ENCODE measurements around the gene KRT33B. TPM values are rescaled to one million over a fixed set of nuclear protein-coding genes. Genes with fewer than 3 reads are reported as not detected.

Gene KRT33B
- total RNA-seq, 4 donors from 2014 or later = not detected

DNA sequence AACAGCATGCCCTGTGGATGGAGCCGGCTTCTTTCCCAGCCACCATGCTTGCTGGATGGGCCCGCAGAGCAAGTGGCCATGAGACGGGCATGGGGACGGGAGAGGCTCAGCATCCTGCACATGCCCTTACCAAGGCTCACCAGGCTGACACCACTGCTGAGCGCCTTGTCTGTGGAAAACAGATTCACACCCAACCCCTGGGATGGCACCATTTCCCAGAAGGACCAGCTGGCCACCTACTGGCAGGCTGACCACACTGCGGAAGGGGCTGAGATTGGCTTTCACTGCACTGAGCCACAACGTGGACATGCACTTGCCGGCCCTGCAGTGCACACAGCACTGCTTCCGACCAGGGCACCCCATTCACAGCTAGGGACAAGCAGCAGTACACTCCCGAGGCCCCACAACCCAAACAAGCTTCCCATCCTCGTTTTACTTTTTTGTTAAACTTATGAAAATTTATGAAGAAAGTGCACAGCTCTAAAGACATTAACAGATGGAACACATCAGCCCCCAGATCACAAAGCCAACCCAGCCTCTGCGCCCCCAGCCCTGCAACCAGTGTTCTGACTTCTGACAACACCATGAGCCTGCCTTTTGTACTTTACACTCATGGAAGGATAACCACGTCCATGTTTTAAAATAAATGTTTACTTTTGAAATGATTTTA is 40.2 kb downstream of the KRT33B start:
- TF ChIP-seq, protein P1, sequence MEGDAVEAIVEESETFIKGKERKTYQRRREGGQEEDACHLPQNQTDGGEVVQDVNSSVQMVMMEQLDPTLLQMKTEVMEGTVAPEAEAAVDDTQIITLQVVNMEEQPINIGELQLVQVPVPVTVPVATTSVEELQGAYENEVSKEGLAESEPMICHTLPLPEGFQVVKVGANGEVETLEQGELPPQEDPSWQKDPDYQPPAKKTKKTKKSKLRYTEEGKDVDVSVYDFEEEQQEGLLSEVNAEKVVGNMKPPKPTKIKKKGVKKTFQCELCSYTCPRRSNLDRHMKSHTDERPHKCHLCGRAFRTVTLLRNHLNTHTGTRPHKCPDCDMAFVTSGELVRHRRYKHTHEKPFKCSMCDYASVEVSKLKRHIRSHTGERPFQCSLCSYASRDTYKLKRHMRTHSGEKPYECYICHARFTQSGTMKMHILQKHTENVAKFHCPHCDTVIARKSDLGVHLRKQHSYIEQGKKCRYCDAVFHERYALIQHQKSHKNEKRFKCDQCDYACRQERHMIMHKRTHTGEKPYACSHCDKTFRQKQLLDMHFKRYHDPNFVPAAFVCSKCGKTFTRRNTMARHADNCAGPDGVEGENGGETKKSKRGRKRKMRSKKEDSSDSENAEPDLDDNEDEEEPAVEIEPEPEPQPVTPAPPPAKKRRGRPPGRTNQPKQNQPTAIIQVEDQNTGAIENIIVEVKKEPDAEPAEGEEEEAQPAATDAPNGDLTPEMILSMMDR (IDR thresholded peaks at IDR 0.05) = no peak
- no peak for DNase-seq (ENCODE audit: low spot score)
- no peak for ATAC-seq (ENCODE audit: low FRiP score)

DNA sequence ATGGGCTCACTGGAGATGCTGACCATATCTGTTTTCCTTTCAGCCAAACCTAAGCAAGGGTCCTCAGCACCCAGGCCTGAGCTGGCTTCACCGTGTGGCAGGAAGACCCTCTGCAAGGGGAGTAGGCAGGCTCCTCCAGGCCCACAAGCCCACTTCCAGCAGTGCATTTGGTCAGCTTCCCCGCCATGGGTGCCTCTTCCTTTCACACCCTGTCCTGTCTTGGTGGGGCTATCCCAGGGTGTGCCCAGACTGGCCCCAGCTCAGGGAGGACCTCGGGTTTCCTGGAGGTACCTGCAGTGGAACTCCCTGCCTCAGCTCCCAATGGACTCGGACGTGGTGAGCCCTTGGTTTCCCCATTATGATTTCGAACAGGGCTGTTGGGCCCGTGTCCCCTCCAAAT is 41.4 kb downstream of the KRT33B start:
- no peak for ATAC-seq (ENCODE audit: low FRiP score)
- TF ChIP-seq, protein P1 (IDR thresholded peaks at IDR 0.05) = no peak

DNA sequence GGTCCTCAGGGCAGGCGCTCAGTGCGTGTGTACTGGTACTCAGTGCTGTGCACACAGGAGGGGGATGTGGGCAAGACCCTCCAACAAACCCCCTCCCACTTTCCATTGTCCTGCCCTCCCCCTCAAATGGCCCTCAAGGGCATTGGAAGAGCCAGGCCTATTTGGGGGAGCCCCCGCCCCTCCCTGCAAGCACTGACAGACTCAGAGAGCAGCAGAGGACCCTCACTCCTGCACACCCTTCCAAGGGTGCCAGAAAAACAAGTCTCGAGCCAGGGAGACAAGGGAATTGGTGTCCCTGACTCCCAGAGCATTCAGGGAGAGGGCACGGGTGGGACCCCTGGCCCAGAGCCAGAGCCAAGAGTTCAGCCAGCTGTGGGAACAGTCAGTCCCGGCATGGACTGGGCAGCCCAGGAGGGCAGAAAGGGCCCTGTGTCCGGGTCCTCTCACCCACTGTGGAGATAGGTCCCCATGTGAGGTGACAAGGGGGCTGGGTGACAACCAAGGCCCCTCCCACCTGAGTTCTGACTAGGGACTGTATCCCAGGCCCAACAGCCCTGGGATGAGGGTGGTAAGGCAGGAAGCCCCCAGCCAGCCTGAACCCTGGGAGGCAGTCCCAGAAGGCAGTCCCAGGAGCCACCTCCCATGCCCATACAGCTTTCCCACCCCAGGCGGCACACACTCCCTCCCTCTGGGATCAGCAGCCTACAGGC is 42.0 kb downstream of the KRT33B start:
- TF ChIP-seq, protein P1 (IDR thresholded peaks at IDR 0.05) = no peak
- ATAC-seq (ENCODE audit: low FRiP score) (no peak), DNase-seq (ENCODE audit: low spot score) (no peak)

More for the DNA sequence above, 41.4 kb downstream of the KRT33B start:
- DNase-seq (ENCODE audit: low spot score) = no peak

DNA sequence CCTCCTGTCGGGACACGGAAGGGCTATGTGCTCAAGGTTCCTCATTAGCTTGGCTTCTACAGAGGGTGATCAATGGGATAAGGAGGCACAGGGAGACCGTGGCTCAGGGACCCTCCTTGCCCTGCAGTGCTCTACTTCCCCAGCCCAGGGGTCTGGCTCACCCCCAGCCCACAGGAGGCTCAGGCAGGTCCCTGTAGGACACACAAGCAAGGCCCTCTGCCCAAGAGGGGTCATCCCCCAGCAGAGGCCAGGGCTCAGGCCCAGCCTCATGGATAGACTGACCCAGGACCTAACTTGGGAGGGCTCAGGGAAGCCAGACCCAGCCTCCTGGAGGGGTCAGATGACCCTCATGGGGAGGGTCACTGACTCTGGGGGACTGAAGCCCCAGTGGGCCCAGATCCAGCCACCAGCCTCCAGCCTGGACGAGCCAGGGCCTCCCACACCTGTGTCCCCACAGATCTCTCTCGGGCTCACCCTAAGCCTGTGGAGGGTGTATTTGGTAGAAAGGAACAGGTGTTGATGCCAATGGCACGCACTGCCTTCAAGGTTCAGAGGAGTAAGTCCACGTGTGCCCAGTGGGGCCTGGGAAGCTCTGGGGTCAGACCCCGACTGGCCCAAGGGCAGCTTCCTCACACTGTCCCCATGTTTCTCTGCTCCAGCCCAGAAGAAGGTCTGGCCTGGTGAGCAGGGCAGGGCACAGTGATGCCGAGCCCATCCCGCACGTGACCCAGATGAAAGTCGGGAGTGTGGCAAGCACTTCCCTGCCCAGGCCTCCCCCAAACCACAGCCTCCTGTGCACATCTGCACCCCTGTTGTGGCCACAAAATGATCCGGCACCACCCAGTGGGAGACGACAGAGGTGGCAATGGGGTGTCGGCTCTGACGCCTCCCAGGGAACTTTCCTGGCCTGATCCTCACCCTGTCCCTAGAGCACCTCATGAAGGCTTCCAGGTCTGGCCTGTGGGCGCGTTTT is 43.2 kb downstream of the KRT33B start:
- ATAC-seq (ENCODE audit: low FRiP score) = no peak
- TF ChIP-seq, protein P1 (IDR thresholded peaks at IDR 0.05) = no peak
- DNase-seq (ENCODE audit: low spot score) = no peak

DNA sequence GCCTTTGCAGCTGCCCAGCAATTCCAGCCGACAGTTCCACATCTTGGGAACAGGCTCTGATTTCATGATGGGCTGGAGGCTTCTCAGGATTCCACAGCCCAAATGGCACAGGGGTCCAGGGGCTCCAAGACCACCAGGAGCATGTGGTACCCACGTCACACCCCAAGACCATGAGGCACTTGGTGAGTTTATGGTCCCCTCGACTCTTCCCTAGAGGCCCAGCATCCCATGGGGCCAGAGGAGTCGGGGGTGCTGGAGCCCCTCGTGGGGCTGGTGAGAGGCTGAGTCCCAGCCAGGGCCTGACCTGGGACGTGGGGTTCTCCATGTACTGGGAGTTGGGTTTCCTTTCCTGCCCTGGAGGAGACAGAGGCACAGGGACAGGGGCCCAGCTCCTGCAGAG is 44.0 kb downstream of the KRT33B start:
- TF ChIP-seq, protein P1 (IDR thresholded peaks at IDR 0.05) = no peak
- DNase-seq (ENCODE audit: low spot score) (no peak), ATAC-seq (ENCODE audit: low FRiP score) (no peak)

DNA sequence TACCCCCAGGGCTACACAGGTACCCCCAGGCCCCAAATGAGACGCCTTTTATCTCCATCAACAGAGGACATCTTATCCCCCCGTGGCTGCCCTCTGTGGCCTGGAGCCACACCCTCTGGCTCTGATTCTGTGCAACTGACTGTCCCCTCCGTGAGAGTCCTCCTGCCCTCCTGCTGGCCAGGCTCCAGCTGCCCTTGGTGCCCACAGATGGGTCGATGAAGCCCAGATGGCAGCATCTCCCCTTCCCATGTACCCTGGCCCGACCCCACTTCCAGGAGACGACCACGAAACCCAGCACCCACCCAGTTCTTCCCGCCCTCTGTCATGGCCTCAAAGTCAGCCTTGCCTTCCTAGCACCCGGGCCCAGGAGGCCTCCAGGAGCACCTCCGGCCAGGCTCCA is 44.5 kb downstream of the KRT33B start:
- TF ChIP-seq, protein P1 (IDR thresholded peaks at IDR 0.05) = no peak
- ATAC-seq (ENCODE audit: low FRiP score) = no peak
- no peak for DNase-seq (ENCODE audit: low spot score)

Data from omental fat pad (tissue), 4 donors.